GM18868 (cell line): ENCODE results near the gene CNPPD1.

ENCODE experiments used
- ATAC-seq: cut with Tn5 transposase; IDR thresholded peaks from one replicate; pipeline ENCODE4 v1.9.1; 2021; ENCODE audit warnings: mild to moderate bottlenecking, moderate library complexity; ENCODE audit not compliant: unreplicated experiment

The CNPPD1 gene

DNA sequence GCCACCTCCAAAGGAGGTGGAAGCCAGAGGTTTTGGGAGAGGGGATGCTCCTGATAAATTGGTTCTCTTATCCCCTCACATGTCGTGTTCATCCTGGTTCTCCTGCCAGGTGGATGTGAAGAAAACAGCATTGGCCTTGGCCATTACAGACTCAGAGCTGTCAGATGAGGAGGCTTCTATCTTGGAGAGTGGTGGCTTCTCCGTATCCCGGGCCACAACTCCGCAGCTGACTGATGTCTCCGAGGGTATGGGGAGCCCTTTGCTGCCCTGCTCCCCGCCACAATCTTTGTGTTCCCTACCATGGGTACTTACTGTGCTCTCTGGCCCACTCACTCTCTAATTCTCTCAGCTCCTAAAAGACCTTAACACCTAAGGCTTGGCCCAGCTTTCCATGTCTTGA lies 4.8 kb upstream of the CNPPD1 start:
- no peak for ATAC-seq

DNA sequence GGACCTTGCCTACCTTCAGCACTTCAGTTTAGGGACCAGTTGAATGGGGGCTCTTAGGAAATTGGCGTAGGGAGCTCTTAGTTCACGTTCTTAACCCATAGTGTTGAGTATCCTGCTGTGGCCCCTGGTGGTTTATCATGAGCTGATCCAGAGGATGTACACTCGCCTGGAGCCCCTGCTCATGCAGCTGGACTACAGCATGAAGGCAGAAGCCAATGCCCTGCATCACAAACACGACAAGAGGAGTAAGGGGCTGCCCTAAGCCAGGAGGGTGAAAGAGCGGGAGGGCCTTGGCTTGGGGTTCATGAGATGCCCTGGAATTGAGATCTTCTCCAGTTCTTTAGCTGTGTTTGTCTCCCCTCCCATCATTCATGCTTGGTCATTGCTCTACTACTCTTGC lies 4.2 kb upstream of the CNPPD1 start:
- ATAC-seq, result no peak

DNA sequence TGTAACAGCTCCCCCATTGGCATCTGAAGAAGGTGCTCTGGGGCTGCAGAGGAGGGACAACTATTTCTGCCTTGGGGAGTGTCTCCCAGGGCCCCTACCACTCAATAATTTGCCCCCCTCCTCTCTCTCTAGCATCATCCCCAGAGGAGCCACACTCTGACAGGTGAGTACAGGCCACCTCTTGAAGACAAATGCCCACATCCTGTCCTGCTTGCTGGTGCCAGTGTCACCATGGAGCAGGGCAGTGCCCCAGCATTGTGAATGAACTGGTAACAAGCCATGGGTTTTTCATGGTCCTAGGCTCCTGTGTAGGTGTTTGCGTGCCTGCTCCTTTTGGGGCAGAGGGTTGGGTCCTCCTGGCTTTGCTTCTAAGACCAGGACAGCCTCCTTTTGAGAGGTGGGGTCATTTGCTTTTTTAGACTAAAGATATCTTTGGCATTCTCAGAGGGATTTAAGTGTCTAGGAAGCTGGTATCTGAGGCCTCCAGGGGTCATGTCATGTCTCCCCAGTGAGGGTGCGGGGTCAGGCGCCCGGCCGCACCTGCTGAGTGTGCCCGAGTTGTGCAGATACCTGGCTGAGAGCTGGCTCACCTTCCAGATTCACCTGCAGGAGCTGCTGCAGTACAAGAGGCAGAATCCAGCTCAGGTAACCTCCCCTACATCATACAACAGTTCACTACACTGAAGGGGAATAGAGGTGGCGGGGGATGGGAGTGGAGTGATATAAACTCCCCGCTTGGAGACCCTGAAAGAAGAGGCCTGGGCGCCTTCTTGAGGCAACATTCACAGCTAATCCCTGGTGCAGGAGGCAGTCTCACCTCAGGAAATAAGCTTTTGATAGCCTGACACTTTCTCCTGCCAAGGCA lies 3.1 kb upstream of the CNPPD1 start:
- no peak for ATAC-seq

DNA sequence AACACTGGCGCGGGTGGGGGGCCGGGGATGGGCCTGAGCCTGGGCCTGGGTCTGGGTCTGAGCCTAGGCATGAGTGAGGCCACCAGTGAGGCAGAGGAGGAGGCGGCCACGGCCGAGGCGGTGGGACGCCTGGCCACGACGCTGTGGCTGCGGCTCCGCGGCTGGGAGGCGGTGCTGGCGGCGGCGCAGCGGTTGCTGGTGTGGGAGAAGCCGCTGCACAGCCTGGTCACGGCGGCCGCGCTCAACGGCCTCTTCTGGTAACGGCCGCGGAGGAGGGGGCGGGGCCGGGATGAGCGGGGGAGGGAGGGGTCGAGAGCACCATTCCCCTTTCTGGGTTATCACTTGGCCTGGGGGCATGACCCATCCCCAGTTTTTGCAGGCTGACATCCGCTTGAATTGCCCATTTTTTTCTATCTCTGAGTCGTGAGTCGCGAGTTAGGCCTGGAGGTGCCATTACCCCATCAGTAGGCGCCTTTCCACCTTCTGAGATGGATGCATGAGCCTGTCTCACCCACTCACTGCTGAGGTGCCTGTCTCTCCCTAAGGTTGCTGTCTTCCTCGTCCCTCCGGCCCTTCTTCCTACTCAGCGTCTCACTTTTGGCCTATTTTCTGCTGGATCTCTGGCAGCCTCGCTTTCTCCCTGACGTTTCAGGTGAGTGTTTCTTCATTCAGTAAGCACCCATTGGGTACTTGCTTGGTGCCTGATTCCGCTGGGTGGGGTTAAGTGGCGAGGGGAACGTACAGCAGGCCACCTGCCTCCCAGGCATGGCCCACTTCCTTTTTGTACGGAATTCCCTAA lies 1.9 kb upstream of the CNPPD1 start:
- peak; percentile 13 for ATAC-seq

- peak; percentile 45 for ATAC-seq
These were observed 1.0 kb upstream of the CNPPD1 start, which contains the start of gene RETREG2 for GRCh38 chr2:219177552-219178376. Gene RETREG2, plus strand, starts transcription at chr2:219178275. Its CDS starts 78 bp downstream, at chr2:219178353.

DNA sequence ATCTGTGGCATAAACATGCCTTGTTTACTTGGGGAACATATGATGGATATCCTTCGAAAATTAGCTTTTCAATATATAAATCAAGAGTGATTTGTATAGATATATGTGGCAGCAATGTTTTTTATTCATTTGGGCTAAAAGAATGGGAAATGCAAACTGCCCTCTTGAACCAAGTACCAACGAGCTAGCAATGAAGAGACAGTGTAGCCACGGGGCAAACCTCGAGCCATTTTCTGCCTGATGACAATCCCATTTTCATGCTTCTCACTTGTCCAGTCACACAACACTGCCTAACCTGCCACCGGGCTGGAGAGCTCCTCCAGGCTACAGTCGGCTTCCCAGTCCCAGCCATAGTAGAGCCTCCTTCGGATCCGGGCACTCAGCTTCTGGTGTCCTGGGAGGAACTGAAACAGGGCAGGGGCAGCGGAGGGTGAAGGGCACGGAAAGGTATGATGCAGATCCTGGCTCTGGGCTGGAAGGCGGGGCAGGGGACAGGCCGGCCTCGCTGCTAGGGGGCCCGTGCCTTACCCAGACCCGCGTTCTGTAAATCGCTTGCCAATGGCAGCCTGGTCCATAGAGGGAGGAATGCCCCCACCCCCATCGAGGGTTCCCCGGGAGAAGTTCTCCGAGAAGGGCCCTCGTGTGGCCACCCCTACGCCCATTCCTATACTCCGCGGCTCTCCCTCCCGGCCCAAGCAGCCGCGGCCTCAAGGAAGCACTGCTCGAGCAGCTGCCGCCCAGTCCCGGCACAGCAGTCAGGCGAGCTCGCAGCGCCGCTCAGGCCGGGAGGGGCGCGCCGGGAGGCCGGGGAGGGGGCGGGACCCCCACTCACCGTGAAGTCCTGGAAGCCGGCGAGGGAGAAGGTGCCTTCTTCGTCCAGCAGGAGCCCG lies 552 bp downstream of the CNPPD1 start:
- ATAC-seq, result peak; percentile 37

DNA sequence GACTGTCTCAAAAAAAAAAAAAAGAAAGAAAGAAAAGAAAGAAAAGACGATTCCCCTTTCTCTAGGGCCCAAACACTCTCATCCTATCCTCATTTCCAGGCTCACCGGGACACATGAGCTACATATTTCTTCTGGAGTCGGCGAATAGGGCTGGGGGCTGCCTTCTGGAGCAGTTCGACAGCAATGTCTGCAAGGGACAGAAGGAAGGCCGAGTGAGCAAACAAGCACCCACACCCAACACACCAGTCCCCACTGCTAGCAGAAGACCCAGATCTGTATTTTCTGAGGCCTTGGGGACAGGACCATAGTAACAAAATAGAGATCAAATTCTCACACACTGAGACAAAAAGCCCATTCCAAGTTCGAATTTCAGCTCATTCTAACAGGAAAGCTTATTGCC lies 1.2 kb downstream of the CNPPD1 start:
- ATAC-seq, result no peak

DNA sequence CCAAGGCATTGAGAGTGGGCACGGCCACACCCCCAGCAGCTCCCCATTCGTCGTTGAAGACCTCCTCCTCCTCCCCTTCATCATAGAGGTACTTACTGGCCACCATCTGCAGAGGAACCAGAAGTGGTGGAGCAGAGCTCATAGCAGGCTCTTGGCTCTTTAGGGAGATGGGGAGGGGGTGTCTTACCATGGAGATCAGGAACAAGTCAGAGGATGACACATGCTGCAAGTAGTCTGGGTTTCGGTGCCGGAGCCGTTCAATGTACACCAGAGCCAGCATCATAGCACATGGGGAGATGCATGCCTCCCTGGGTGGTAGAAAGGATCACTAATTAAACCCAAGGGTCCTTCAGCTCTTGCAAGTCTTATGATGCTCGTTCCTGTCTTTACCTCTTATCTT lies 1.9 kb downstream of the CNPPD1 start:
- no peak for ATAC-seq

DNA sequence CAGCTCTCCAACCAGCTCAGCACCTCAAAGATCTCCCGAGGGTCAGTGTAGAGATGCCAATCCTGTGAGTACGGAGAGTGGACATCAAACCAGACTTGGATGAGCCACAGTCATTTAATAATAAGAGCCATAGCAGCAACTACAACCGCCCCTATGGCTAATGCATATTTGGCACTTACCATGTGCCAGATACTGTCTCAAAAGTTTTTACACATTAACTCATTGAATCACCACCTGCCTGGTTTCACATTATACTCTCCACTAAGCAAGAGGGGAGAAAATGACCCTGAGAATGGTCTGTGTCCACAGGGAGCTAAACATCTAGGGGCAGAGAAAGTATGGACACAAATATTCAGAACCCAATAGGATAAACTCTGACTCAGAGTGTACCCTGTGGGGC lies 2.6 kb downstream of the CNPPD1 start:
- ATAC-seq, result no peak

GRCh38 chr2:219173176-219173575 lies 3.5 kb downstream of the CNPPD1 start:
- ATAC-seq, result no peak

- ATAC-seq, result no peak
These were observed 4.2 kb downstream of the CNPPD1 start for GRCh38 chr2:219172231-219173154.

GRCh38 chr2:219171231-219171651 lies 5.5 kb downstream of the CNPPD1 start:
- ATAC-seq, result no peak

GRCh38 chr2:219169930-219170654 lies 6.6 kb downstream of the CNPPD1 start, which contains the start of gene SLC23A3:
Gene SLC23A3, minus strand, starts transcription at chr2:219170029. Its CDS starts 45 bp downstream, at chr2:219169984.
- ATAC-seq, result no peak

DNA sequence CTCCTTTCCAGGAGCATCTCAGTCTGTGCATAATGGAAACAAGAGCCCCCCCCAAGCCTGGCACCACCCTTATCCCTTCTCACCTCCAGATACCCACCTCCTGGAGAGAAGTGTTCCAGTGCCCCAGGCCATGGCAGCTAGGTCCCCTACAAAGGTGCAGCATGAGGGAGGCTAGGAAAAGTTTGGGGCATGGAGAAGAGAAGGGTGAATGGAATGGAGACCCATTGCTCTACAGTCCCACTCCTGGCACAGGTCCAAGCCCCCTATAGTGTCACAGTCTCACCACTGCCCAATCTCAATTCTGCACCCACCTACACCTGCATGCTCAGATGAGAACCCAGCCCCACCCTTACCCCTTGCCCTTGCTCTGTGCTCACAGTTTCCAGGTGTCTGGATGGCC lies 7.8 kb downstream of the CNPPD1 start:
- ATAC-seq, result no peak

DNA sequence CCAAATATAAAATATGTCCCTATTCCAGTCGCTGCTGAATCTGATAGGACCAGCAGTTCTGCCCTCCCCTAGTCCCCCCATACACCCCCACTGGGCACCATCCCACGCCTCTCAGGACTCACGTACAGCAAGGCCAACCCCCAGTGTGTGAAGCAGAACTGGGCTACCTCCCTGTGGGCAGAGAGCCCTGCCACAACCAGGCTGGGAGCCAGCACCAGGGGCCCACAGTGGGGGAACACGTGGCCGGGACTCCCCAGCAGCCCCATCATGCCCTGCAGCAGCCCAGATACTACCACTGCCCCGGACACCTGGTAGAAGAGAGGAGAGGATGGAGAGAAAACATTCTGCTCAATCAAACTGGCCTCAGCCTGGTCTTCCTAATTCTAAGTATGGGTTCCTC lies 8.2 kb downstream of the CNPPD1 start:
- ATAC-seq, result peak; percentile 80

DNA sequence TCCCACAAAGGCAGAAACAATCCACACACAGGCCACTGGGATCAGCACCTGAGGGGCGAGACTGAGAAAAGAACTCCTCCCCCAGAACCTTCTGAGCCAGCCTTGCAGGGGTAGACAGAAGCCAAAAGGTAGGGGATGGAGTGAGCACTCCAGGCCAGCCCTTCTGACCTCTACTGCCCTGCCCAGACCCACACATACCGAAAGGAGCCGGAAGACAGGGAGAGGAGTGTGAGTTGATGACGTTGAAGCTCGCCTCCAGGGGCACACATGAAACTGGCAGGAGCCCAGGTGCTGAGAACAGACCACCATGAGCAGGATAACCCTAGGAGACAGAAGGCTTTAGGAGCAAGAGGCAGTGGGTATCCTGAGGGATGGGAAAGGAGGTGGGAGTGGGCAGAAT lies 8.7 kb downstream of the CNPPD1 start:
- no peak for ATAC-seq

DNA sequence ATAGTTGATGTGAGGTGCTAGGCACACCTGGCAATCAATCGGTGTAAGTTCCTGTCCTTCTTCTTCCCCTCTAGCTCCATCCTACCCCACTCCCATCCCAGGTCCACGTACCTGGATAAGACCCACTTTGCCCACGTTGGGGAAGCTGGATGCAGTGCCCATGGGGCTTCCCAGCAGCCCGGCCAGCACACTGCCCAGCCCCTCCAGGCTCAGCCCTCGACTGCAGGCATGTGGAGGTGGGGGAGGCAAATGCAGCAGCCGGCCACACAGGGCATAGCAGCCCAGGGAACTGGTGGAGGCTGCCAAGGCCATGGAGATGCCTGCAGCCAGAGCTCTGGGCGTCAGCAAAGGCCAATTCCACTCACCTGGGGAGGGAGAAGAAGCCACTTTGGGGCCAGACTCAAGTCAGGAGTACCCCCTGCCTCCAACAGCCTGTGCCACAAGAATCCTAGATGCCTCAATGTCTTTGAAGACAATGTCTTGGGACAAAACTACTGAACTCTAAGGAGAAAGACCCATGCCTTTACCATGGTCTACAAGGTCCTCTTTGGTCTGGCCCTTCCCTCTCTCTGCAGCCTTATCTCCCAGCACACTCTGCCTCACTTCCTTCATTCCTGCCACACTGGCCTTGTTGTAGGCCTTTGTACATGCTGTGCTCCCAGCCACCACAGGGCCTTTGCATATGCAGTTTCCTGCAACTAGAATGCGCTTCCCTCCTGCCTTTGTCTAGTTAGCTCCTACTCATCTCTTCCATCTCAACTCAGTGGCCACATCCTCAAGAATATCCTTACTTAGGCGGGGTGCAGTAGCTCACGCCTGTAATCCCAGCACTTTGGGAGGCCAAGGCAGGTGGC lies 11.4 kb downstream of the CNPPD1 start:
- no peak for ATAC-seq
